ENCODE data around the gene SSC4D.

- TF ChIP-seq POLR2A (IDR thresholded peaks at IDR 0.05): no peak
- TF ChIP-seq, protein P1, sequence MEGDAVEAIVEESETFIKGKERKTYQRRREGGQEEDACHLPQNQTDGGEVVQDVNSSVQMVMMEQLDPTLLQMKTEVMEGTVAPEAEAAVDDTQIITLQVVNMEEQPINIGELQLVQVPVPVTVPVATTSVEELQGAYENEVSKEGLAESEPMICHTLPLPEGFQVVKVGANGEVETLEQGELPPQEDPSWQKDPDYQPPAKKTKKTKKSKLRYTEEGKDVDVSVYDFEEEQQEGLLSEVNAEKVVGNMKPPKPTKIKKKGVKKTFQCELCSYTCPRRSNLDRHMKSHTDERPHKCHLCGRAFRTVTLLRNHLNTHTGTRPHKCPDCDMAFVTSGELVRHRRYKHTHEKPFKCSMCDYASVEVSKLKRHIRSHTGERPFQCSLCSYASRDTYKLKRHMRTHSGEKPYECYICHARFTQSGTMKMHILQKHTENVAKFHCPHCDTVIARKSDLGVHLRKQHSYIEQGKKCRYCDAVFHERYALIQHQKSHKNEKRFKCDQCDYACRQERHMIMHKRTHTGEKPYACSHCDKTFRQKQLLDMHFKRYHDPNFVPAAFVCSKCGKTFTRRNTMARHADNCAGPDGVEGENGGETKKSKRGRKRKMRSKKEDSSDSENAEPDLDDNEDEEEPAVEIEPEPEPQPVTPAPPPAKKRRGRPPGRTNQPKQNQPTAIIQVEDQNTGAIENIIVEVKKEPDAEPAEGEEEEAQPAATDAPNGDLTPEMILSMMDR (IDR thresholded peaks at IDR 0.05): no peak
These were observed 65.6 kb downstream of the SSC4D start for GRCh38 chr7:76343931-76344321.

Data from transverse colon (tissue), 3 donors.